ENCODE data around the gene MBP.

DNA sequence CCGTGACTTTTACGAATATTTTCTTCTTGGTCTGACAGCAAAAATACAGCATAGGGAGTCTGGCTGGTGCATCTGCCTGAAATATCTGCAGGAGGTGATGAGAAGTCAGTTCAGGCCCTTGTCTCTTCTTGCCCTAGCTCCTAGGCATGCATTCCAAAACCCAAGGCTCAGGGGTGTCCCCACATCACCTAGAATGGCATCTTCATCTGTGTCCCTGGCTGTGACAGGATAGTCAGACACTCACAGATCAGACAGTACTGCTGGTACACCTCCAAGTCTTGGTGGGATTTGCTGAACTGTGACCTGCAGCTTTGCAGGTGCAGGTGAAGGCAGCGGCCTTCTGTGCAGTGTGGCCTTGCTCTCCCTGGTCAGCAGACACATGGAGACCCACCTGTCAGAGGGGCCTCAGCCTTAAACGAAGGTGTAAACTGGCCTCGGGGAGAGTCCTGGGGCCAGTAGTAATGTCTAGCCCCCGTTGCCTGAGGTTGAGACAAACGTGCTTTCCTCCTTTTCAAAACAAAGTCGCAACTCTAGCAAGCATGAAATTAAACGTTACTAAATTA is 42.8 kb downstream of the MBP start:
- TF ChIP-seq, protein P1, sequence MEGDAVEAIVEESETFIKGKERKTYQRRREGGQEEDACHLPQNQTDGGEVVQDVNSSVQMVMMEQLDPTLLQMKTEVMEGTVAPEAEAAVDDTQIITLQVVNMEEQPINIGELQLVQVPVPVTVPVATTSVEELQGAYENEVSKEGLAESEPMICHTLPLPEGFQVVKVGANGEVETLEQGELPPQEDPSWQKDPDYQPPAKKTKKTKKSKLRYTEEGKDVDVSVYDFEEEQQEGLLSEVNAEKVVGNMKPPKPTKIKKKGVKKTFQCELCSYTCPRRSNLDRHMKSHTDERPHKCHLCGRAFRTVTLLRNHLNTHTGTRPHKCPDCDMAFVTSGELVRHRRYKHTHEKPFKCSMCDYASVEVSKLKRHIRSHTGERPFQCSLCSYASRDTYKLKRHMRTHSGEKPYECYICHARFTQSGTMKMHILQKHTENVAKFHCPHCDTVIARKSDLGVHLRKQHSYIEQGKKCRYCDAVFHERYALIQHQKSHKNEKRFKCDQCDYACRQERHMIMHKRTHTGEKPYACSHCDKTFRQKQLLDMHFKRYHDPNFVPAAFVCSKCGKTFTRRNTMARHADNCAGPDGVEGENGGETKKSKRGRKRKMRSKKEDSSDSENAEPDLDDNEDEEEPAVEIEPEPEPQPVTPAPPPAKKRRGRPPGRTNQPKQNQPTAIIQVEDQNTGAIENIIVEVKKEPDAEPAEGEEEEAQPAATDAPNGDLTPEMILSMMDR (IDR thresholded peaks at IDR 0.05): no peak
- no peak for TF ChIP-seq POLR2A (IDR thresholded peaks at IDR 0.05)
- TF ChIP-seq POLR2AphosphoS5 (IDR thresholded peaks at IDR 0.05): no peak
